ENCODE data around the gene TMEM123.

- TF ChIP-seq CTCF (IDR thresholded peaks at IDR 0.05) = no peak
- TF ChIP-seq EZH2 (IDR thresholded peaks at IDR 0.05; ENCODE audit: borderline replicate concordance, insufficient read depth, low read depth, low read length, poor library complexity, severe bottlenecking) = no peak
These were observed 31.3 kb downstream of the TMEM123 start for GRCh38 chr11:102421261-102421660.

Data from B cell (primary cell).